Middle frontal gyrus (tissue), 1 donor: Measurements from ENCODE around the gene TRIM40.
"Not testable (repeated sequence)": the region's sequence is repeated elsewhere in the genome, so short reads cannot be mapped to it uniquely, and the experiment has no call there.

ENCODE experiments used
- DNase-seq: peaks from one replicate; pipeline ENCODE4 v3.0.0-alpha.2; 2015; ENCODE audit warnings: low spot score; ENCODE audit errors: extremely low spot score

TRIM40 gene

DNA sequence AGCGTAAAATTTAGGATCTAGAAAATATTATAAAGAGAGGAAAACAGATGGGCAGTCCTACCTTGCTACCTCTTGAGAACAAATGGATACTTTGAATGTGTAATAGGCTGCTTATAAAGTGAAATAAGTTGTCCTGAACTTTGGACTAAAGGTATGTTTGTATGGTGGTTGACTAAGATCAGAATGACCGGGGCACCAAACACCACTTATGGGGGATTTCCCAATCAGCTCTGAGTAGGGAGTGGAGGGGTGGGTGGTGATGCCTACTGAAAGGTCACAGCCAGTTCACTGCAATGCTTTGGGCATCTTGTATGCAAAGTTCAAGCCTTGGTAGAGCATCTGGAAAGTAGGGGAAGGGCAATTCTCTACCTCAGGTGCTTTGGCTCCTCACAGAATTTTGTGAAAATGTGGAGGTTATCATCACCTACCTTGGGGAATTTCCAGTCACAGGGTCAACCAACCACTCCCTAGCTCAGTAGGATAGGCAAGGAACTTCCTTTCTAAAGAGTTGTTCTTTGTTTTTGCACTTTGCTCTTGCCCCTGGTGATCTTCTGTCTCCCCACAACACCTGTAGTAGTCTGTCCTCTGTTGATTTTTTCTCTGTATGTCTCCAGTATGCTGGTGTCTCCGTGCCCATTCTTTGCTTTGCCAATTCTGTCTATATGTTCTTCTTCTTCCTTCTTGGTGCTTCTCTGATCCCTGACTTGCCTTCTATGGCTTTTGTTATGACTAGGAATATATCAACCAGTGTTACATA is 22.8 kb upstream of the TRIM40 start, which contains the start of gene TRIM31:
TSS of gene TRIM31 (minus strand) at position 88 of the 757 bp plus-strand sequence. CDS start 285 bp downstream, outside the sequence.
- no peak for DNase-seq

DNA sequence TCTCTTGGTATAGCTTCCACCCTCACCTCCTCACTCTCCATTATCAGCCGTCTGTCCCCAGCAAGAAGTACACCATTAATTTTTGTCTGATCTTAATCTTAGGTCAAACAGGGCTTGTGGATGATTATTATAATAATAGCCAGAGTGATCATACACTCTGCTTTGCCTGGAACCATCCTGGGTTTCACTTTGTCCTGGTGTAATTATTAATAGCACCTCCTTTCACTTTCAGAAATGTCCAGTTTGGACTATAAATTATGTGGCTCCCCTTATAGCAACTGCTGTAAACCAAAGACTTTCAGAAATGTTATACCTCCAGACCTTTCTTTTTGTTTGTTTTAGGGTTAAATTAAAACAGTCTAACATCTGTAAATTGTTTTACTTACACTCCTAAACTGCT is 22.1 kb upstream of the TRIM40 start:
- DNase-seq = no peak

DNA sequence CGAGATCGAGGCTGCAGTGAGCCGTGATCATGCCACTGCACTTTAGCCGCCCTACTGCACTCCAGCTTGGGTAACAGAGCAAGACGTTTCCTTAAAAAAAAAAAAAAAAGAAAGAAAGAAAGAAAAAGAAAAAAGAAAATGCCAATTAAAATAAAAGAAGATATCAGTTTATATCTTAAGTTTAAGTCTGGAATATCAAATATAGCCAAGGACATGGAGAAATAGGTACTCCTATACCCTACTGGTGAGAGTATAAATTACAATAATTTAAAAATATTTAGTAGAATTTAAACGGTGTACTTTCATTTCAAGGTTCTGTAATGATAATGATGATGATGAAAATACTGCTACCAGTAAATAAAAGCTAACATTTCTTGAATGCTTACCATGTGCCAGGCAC is 19.2 kb upstream of the TRIM40 start:
- no peak for DNase-seq

DNA sequence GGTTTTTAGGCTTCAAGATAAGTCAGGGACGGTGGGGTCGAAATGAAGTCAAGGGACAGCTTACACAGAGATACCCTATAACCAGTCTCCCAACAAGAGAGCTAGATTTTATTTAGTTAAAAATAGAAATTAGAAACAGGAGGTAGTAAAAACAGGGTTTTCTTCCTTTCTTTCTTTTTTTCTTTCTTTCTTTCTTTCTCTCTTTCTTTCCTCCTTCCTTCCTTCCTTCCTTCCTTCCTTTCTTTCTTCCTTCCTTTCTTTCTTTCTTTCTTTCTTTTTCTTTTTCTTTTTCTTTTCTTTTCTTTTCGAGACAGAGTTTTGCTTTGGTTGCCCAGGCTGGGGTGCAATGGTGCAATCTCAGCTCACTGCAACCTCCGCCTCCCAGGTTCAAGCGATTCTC is 17.2 kb upstream of the TRIM40 start:
- not testable (repeated sequence) for DNase-seq

DNA sequence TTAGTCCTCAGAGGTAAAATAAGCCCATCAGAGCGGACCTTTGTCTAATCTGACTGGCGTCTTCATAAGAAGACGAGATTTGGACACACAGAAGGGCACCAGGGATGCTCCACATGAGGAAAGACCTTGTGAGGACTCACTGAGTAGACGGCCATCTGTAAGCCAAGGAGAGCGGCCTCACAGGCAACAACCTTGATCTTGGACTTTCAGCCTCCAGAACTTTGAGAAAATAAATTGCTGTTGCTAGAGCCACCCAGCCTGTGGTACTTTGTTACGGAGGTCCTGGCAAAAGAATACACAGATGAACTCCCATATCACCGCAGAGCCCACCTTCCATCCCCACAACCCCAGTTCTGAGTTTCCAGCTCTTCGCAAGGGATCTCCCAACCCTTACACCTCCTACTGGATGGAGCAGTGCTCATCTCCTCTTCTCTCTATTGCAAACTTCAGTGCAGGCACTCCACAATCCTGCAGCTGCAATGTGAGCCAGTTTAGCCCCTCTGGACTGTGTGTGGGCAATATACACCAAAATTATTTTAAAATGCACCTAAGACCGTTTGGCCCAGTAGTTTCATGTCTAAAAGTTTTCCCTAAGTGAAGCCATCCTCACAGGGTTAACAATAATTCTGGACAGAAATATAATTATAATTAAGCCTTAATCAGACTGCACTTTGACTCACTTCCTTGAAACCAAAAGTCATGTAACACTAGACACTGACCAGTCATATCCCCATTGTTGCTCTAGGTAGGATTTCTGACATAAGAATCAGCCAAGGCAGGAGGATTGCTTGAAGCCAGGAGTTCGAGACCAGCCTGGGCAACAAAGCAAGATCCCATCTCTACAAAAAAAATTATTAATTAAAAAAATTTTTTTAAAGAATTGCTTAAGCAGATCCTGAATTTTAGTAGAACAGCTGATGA is 14.2 kb upstream of the TRIM40 start:
- no peak for DNase-seq

DNA sequence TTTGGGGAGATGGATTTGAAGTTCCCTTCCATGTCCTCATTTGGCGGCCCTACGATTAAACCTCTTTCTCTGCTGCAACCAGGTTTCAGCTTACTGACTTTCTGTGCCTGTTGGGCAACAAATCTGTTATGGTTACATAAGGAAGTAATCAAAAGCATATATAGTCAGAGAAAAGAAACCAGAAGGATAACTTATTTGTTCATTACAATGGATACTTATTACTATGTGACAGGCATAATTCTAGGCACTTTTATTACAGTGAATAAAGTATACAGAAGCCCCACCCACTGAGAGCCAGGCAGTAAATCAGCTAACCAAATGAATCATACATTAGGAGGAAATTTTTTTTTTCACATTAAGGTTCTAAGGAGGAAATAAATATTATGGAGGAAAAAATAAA is 13.4 kb upstream of the TRIM40 start:
- no peak for DNase-seq

DNA sequence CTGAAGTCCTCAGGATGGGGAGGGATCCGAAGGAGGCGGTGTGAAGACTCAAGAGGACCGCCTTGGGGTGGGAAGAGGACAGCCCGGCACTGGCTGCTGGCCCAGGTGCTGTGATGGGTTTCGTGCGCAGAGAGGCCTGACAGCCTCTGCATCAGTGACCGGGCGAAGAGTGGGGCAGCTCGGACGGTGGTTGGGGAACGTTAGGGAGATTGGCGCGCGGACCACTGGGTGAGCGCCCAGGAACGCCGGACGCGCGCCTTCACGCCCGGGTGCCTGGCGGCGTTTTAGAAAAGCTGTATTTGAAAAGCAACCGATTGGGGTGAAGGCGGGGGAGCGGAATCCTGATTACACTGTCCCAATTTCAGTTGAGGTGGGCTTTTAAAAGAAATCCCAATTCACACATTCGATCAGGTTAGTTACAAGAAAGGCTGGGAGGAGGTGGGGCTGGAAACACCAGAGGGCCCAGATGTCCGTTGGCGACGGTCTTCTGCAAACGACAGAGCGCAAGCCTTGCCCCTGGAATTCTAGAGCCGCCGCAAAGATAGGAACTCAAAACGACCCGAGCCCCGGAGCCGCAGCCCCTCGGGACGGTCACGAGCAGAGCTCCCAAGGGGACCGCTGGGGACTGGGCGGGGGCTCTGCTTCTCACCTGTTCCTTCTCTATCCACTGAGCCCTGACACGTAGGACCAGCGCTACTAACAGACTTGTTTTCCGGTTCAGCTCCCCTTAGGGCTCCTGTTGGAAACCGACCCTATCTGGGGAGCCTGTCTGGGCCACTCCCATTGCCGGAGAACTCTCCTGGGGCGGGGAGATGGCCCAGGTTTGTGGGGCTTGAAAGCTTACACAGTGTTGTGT is 8.5 kb upstream of the TRIM40 start:
- no peak for DNase-seq

DNA sequence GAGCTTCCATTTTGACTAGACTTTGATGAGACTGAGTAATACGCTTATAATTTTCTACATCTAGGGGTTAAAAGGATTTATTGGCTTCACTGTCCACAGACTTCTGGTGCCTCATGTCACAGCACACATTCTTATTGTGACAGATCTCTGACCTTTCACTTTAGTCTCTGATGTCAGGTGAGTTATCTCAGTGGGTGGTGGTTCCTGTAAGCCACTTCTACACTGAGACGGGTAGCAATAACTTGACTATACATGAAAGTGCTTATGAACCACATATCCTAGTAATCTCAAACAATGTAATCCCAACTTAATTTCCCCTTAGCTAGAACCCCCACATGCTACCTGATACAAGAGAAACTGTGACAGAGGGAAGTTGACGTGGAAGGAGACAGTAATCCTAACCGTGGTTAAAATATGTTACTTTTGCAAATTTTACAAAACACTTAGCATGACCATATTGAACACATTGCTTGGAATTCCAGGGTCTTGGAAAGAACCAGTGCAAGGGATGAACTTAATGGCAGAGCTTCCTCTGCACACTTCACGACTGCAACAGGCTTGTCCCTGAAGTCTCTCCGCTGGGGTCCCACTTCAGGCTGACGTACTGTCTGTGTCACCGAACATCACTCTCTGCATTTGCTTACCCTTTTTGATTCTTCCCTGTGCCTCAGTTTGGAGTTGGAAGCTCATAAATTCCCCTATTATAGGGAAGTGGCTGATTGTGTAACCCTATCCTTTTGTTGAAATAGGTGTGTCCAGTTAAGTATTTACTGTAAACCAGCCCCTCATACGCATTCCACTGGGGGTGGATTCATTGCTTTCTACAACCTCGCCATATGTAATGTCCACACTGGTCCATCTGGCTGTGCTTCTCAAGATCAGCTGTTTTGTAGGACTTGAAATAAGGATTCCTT is 6.4 kb upstream of the TRIM40 start:
- DNase-seq = no peak

DNA sequence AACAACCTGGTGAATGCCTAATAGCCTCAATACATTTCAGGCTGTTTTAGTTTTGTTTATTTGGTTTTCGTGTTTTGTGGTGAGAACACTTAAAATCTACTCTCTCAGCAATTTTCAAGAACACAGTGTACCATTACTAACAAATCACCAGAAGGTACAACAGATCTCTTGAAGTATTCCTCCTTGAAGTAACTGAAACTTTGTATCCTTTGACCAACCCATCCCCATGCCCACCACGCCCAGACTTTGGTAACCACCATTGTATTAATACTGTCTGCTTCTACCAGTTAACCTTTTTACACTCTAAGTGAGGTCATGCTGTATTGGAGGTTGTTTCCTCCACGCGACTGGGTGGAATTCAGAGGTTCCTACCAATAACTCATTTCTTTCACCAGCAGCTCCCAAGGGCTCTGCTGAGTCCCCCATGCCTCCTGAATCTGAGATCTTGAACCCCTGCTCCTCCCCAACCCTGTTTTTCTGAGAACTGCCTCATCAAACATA is 5.7 kb upstream of the TRIM40 start:
- no peak for DNase-seq

DNA sequence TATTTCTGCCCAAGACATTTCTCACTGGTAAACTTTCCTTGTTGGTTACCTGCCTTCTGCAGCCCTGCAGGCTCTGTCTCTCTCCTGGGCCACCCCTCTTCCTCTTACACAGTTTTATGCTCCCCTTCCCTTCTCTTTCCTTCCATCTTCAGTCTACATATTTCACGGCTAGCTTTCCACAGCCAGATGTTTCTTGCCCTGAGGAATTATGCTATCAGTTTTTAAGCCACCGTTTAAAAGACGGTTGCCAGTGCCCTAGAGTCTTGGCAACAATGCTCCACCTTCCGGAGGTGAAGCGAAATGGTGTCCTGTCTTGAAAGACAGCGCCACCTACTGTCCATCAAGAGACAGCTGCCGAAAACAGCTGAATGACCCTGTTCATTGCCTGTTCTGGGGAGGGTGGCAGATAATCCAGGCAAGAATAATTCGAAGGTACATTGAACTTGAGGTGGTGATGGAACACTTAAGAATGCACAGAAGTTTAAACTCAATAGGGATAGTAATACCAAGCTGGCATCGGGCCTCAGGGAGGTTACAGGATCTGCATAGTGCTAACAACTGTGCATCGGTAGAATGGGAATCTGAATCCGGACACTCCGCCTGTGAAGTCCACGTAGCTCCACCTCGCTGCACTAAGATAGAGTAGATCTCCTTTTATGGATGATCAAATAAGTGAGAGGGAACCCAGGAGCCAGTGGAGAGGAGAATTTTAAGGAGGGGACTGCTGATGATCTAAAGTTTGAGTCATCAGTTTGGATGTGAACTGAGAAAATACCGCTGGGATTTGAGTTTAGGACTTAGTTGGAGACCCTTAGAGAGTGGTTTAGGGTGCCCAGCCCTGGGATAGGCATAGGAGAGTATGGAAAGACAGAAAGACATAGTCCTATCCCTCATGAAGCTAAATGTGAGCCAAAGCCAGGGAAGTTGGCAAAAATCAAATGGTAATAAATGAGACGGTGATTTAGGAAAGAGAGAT is 4.8 kb upstream of the TRIM40 start:
- peak; percentile 50 for DNase-seq

DNA sequence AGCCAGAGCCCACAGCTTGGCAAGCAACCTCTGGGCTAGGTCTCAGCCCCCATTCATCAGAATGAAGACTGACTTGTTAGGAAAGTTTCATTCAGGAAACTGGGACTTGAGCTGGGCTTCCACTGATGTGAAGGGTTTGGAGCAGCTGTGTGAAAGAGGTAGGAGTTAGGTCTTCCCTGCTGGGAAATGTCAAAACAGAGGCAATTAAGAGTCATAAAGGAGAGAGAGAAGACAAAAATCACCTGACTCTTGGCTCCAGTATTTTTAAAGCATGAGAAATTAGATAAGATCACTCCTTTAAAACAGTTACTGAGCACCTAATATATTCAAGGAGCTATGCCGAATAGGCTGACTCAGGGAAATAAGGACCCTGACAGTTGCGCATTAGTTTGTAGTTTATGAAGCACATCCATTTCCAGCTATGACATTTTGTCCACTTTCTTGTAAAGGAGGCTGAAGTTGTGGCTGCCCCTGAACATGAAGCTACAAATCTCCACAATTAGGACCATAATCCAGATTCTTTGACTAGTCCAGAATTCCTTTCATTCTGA is 3.9 kb upstream of the TRIM40 start:
- no peak for DNase-seq

DNA sequence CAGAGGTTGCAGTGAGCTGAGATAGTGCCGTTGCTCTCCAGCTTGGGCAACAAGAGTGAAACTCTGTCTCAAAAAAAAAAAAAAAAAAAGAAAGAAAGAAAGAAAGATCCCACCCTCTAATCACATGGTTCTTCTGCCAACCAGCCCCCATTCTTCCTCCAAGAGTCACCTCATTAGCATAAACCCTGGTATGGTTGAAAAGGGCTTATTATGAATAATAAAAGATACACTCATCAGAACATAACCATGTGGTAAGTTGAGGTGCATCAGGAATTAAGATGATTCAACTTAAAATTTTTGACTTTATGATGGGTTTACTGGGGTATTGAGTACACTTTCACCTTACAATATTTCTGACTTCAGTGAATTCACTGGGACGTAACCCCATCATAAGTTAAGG is 793 bp upstream of the TRIM40 start:
- no peak for DNase-seq

DNA sequence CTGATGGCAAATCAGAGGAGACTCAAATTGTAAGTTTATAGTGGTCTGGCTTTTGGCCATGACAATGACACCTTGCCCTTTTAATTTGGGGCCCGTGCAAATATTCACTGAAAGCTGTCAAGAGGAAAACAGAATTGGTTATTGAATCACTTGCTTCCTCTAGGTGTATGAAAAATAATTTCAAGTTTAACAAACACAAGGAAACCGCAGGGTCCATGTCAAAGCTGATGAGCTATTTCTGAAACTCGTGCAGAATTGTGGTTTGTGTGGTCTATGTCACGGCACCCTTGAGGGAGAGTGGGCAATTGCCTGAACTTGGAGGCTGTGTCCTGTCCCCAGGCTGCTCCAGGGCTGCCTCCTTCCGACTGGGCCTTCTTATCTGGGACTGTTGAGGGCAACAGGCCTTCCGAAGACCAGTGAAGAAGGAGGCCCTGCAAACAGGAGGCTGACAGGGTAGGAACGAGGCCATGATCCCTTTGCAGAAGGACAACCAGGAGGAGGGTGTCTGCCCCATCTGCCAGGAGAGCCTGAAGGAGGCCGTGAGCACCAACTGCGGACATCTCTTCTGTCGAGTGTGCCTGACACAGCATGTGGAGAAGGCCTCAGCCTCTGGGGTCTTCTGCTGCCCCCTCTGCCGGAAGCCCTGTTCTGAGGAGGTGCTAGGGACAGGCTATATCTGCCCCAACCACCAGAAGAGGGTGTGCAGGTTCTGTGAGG is 788 bp downstream of the TRIM40 start:
- DNase-seq = no peak

DNA sequence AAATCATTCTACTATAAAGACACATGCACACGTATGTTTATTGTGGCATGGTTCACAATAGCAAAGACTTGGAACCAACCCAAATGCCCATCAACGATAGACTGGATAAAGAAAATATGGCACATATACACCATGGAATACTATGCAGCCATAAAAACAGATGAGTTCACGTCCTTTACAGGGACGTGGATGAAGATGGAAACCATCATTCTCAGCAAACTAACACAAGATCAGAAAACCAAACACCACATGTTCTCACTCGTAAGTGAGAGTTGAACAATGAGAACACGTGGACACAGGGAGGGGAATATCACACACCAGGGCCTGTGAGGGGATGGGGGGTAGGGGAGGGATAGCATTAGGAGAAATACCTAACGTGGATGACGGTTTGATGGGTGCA is 4.3 kb downstream of the TRIM40 start:
- not testable (repeated sequence) for DNase-seq

DNA sequence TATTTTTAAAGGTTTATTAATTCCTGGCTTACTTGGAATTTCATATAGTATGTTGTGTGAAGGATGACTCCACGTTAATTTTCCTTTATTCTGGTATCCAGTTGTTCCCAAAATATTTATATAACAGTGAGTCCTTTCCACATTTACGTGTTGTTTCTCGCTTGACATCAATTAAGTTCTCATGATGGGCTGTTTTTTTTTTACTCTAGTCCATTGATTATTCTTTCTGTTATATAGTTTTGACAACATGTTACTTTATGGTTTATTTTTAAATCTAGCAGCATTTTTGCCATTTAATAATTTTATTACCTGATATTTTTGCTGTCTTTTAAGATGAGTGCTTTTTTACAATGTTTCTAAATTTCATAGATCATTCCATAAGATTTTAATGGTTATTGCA is 6.7 kb downstream of the TRIM40 start:
- no peak for DNase-seq

DNA sequence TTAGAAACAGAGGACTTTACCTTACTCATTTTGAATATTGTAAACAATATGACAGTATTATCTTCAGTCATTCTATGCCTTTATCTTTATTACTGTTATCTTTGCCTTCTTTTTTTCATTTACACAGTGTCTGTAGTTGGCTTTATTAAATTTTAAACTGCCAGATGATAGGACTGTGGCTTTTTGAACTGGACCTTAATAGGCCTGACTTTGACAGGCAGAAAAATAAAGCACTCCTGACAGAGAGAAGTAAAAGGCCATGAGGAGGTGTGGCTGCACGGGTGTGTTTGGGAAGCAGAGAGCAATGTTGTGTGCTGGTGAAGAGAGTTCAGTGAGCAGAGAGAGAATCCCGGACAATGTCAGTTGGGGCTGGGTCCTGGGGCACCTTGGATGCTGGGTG is 7.8 kb downstream of the TRIM40 start:
- DNase-seq = no peak

DNA sequence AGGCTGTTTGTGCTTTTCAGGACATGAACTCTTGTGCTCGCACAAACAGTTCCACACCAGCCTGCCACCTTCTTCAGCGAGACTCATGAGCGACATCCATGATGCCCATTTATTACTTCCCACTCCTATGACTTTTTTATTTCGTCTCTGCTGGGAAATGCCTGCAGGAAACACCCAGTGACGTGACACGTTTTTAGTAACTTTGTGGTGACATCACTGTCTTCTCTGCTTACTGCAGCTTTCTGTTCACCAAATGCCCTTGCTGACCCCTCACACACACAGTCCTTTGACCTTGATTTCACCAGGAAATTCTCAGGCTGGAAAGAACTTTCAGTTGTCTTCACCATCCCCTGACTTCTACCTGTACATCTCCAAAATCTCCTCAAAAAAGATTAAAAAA is 8.9 kb downstream of the TRIM40 start:
- no peak for DNase-seq

DNA sequence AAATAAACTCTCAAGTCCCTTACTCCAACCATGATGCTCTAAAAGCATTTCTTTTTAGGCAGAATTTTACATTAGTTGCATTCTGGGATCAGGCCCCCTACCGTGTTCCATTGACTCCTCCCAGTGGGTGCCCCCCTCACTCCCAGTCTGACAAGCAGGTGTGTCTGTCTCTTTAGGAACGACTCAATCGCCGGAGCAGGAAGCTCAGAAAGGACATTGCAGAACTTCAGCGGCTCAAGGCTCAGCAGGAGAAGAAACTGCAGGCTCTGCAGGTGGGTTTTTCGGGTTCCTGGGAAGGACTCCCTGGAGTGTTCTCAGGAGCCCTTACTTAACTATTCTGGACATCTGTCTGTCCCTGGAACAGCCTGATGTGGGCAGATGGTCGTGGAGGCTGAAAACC is 9.9 kb downstream of the TRIM40 start:
- DNase-seq = no peak
